KBM-7 (cell line): ENCODE measurements around the gene TPBGL.

Experiments used
- DNase-seq: peaks from one replicate; pipeline ENCODE4 v3.0.0-alpha.2; 2015
- in situ Hi-C: fragments of 300-500 bp; cut with MboI; formaldehyde crosslinking; loops from 2 replicates; pipeline ENCODE4 v1.14.3; 2020; ENCODE audit warnings: low sequenced_read_pairs, low pct_unique_long_range_greater_than_20kb, mixed read lengths

The TPBGL gene

GRCh38 chr11:75240311-75241035 is at the start of gene TPBGL:
TPBGL (plus strand) TSS chr11:75240774; CDS start chr11:75241050, 276 bp downstream.
- in situ Hi-C loops: no loop called here
- DNase-seq: peak; percentile 19

DNA sequence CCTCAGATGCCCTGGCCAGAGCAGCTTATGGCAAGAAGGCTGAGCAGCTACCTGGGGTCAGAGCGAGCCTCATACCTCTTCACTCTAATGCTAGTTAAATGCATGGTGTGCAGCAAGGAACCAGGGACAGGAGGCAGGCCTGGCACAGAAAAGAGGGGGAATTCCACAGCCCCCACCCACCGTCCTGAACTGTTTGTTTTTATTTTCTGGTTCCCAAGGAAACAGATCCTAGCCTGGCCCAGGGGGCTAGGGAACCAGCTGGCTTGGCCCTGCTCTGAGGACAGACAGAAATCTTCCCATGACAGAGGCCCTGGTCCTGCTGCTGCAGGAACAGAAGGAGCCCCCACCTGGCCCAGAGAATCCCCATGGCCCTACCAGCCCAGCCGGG is 49.2 kb upstream of the TPBGL start:
- in situ Hi-C loops: no loop called here
- no peak for DNase-seq

DNA sequence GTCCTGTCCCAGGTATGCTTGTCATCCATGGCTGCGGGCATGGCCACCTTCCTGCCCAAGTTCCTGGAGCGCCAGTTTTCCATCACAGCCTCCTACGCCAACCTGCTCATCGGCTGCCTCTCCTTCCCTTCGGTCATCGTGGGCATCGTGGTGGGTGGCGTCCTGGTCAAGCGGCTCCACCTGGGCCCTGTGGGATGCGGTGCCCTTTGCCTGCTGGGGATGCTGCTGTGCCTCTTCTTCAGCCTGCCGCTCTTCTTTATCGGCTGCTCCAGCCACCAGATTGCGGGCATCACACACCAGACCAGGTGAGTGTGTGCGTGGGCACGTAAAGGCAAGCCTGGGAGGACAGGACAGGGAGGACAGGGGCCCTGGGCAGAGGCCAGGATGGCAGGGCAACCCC is 47.3 kb upstream of the TPBGL start:
- in situ Hi-C loops: no loop called here
- DNase-seq: no peak

DNA sequence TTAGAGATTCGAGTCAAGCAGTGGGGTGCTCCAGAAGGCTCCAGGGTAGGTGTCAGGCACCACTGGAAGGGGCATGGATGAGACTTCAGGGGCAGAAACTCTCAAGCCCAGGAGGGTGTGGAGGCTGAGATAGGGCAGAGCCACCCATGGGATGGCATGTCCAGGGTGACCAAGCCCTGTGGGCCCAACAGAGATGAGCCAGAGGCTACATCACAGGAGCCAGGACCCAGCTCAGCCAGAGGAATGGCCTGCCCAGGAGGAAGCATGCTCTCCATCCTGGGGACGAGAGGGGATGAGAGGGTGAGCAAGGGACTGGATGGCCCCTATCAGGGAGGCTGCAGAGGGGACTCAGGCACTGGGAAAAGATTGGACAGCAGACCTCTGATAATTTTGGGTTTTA is 46.9 kb upstream of the TPBGL start:
- in situ Hi-C loops: no loop called here
- DNase-seq: no peak

- in situ Hi-C loops: no loop called here
- DNase-seq: no peak
These were observed 46.4 kb upstream of the TPBGL start for GRCh38 chr11:75194147-75194546.

GRCh38 chr11:75195167-75195962 is 45.2 kb upstream of the TPBGL start:
- in situ Hi-C loops: no loop called here
- DNase-seq: peak; percentile 9

DNA sequence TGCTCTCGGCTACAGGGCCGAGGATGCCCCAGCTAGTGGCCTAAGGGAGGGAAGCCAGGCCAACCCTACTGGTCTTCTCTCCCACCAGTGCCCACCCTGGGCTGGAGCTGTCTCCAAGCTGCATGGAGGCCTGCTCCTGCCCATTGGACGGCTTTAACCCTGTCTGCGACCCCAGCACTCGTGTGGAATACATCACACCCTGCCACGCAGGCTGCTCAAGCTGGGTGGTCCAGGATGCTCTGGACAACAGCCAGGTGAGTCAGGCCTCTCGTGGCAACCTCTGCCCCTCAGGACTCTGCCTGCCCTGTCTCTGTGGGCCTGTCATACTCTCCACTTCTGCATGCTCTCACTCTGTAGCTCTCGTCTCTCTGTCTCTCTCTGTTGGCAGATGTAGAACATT is 44.1 kb upstream of the TPBGL start:
- DNase-seq: no peak
- in situ Hi-C loops: no loop called here

- no peak for DNase-seq
- in situ Hi-C loops: no loop called here
These were observed 42.9 kb upstream of the TPBGL start for GRCh38 chr11:75197512-75198277.

DNA sequence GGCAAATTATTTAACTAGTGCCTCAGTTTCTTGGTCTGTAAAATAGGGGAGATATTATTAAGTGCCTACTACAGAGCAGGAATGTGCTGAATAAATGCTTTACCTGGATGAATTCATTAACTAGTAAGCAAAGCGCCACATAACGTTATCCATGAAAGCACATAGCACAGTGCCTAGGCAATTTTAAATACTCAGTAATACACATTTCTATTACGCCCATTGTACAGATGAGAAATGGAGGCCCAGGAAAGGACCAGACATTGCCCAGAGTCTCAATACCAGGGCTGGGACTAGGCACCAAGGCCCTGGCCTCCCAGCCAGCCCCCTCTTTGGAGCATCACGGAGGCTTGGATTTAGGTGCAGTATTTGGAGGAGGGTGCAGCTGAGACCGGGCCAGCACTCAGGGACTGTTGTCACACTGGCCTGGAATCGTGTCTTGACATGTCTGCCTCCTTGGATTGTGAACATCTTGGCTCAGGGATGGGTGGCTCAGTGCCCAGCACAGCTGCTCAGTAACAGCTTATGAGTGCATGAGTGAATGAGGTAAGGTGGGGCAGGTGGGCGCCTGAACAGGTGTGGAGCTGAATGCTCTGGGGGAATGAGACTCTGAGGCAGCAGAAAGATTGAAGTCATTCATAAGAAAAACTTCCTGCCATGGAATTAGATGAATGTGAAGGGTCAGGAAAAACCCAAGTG is 42.1 kb upstream of the TPBGL start:
- no peak for DNase-seq
- in situ Hi-C loops: no loop called here

- no peak for DNase-seq
- in situ Hi-C loops: no loop called here
These were observed 41.1 kb upstream of the TPBGL start for GRCh38 chr11:75199412-75199955.

GRCh38 chr11:75200051-75200450 is 40.5 kb upstream of the TPBGL start:
- in situ Hi-C loops: no loop called here
- no peak for DNase-seq

DNA sequence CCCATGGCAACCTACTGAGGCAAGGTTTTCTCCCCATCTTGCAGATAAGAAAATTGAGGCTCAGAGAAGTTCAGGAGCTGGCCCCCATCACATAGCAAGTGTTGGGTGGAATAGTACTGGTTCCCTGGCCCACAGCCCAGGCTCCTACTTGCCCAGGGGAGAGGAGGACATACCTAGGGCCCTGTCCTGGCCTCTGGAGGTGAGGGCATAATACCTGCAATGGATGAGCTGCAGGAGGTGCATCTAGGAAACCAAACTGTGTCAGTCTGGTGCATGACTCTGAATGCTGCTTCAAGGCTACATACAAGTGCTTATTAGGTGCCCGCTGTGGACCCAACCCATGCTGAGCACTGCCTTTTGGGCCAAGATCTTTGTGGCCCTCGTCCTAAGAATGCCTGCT is 40.0 kb upstream of the TPBGL start:
- in situ Hi-C loops: no loop called here
- no peak for DNase-seq

GRCh38 chr11:75201771-75202170 is 38.8 kb upstream of the TPBGL start:
- in situ Hi-C loops: no loop called here
- no peak for DNase-seq

DNA sequence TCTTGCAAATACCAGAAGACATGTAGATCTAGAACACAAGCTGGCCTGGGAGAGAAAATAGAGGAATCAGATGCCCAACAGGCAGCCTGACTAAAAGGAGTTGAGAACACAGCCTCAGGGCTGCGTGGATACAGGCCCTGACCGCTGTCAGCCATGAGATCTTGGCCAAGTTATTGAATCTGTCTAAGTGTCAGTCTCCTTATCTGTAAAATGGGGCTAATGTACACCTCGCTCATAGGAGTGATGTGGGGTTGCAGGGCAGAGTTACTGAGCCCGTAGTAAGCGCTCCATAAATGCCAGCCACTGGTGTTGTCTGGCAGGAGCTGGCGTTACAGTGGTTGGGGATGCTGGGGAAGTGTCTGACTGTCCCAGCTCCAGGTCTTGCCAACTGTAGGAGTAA is 38.4 kb upstream of the TPBGL start:
- DNase-seq: no peak
- in situ Hi-C loops: no loop called here

DNA sequence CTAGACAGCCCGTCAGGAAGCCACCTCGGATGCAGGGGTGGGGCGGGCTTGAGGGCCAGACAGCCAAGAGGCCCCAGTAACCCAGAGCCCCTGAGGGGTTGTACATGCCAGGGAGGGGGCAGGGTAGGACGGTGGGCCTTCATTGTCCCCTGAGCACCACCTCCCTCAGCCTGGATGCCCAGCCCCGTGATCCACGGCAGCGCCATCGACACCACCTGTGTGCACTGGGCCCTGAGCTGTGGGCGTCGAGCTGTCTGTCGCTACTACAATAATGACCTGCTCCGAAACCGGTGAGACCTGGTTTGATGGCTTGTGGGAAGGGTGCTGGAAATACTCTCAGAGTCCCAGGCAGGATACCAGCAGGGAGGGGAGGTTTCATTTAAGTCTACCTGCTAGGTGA is 37.4 kb upstream of the TPBGL start:
- no peak for DNase-seq
- in situ Hi-C loops: no loop called here

DNA sequence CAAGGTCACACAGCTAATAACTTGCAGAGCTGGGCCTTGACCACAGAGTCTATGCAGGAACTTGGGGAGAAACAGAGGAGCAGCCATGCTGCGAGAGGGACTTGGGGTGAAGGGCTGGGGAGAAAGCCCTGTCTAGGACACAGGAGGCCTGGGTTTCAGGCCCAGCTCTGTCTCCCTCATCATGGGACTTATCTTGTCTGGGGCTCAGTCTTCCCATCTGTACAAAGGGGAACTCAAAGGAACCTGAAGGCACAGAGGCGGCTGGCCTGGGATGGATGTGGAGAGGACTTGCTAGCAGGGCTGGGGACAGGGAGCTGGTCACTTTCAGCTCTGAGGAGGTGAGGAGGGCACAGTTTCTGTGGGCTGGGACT is 36.9 kb upstream of the TPBGL start:
- in situ Hi-C loops: no loop called here
- DNase-seq: no peak

DNA sequence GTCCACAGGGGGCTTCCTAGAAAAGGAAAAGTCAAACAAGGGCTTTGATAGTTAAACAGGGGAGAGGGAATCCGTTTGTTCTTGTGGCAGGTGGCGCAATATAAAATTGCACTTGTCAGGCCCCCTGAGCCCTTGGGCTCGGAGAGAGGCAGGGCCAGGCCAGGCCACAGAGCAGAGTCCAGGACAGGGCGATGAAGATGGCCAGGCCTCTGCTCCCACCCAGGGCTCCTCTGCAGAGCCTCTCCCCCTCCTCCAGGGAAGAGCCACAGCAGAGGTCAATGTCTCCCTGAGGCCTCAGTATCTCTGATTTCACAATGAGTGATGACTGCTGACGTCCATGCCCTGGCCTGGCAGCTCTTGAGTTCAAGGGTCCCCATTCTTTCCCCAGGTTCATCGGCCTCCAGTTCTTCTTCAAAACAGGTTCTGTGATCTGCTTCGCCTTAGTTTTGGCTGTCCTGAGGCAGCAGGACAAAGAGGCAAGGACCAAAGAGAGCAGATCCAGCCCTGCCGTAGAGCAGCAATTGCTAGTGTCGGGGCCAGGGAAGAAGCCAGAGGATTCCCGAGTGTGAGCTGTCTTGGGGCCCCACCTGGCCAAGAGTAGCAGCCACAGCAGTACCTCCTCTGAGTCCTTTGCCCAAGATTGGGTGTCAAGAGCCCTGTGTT is 36.4 kb upstream of the TPBGL start:
- no peak for DNase-seq
- in situ Hi-C loops: no loop called here

GRCh38 chr11:75204685-75205563 is 35.6 kb upstream of the TPBGL start:
- DNase-seq: peak; percentile 82
- in situ Hi-C loops: no loop called here
